Panc1 (cell line): ENCODE data around the gene SMTN. TPM values are rescaled to one million over a fixed set of nuclear protein-coding genes. Genes with fewer than 3 reads are reported as not detected.
A peak's percentile ranks its signal among the peaks of the same experiment; 100 is the strongest.

Source experiments
- ATAC-seq: fragments of 200-7000 bp; cut with Tn5 transposase; 2 replicates; pipeline ENCODE4 v1.9.1; 2020; ENCODE audit warnings: mild to moderate bottlenecking, moderate library complexity
- BruUV-seq: library from RNA; stranded (reverse); fragments of 400-500 nt; replicated peaks from 2 replicates; lab custom pipeline; 2021; lab: Mats Ljungman, UMichigan
- CTCF ChIA-PET: fragments of 300-600 bp; sonication (Branson Sonifier 250); formaldehyde crosslinking; loops from one replicate; lab custom pipeline; 2022; ENCODE audit warnings: antibody characterized with exemption; lab: Charles Lee
- POLR2A ChIA-PET: fragments of 300-600 bp; sonication (Branson Sonifier 250); formaldehyde crosslinking; loops from one replicate; lab custom pipeline; 2022; ENCODE audit warnings: antibody characterized with exemption; lab: Charles Lee
- DNase-seq: peaks from one replicate; pipeline ENCODE4 v3.0.0-alpha.2; 2010; ENCODE audit warnings: low read depth, low spot score
- H3K27ac ChIP-seq: 2 replicates; pipeline ENCODE4 v1.5.1; 2011; ENCODE audit warnings: mild to moderate bottlenecking, low read length, inconsistent platforms
- H3K27me3 ChIP-seq: fragments of 200-500 bp; sonication (Bioruptor generic); 2 replicates; pipeline ENCODE4 v1.6.0; 2014; ENCODE audit warnings: low read length, inconsistent platforms; ENCODE audit not compliant: control insufficient read depth, insufficient read depth
- H3K36me3 ChIP-seq: fragments of 200-500 bp; sonication (Bioruptor generic); 2 replicates; pipeline ENCODE4 v1.5.1; 2014; ENCODE audit warnings: inconsistent platforms, mild to moderate bottlenecking, low read length, moderate library complexity; ENCODE audit not compliant: control insufficient read depth, insufficient read depth
- H3K4me1 ChIP-seq: 2 replicates; pipeline ENCODE4 v1.5.1; 2011; ENCODE audit warnings: inconsistent platforms, mild to moderate bottlenecking, low read length, moderate library complexity; ENCODE audit not compliant: control insufficient read depth, insufficient read depth
- H3K4me3 ChIP-seq, 2 experiments: 2 replicates each; pipeline ENCODE4 v1.5.1; 2011 to 2012; ENCODE audit warnings: low read depth in 2 of 2, low read length in 2 of 2, mild to moderate bottlenecking in 2 of 2, inconsistent platforms in 1 of 2, moderate library complexity in 1 of 2
- H3K9me3 ChIP-seq: fragments of 200-500 bp; sonication (Bioruptor generic); 2 replicates; pipeline ENCODE4 v1.5.1; 2014; ENCODE audit warnings: low read depth, mild to moderate bottlenecking, inconsistent platforms, low read length, moderate library complexity; ENCODE audit not compliant: control insufficient read depth, insufficient read depth
- POLR2AphosphoS5 ChIP-seq: IDR thresholded peaks from 2 replicates; pipeline ENCODE4 v1.6.1; 2012; ENCODE audit warnings: mild to moderate bottlenecking, low read depth, low read length, moderate library complexity
- SIN3A ChIP-seq: IDR thresholded peaks from 2 replicates; pipeline ENCODE4 v1.6.1; 2012; ENCODE audit warnings: low read depth, mild to moderate bottlenecking, low read length, moderate library complexity, borderline replicate concordance; ENCODE audit not compliant: insufficient read depth
- TCF7L2 ChIP-seq: IDR thresholded peaks from 2 replicates; pipeline ENCODE4 v1.6.1; 2011; ENCODE audit warnings: mild to moderate bottlenecking, low read depth, low read length, inconsistent platforms
- in situ Hi-C: cut with HindIII; loops from 2 replicates; pipeline ENCODE4 v1.10.0; 2016; ENCODE audit warnings: low sequenced_read_pairs, low pct_unique_long_range_greater_than_20kb
- intact Hi-C: fragments of 100-400 bp; cut with micrococcal nuclease; formaldehyde crosslinking; loops from one replicate; pipeline ENCODE4 v1.10.0; 2022; ENCODE audit not compliant: unreplicated experiment
- total RNA-seq: library from RNA; stranded (reverse); gene quantifications from one replicate; pipeline ENCODE4 v1.2.1, GENCODE V29; 2021; ENCODE audit not compliant: unreplicated experiment
- TF ChIP-seq, protein P1 (sequence below), 2 experiments: IDR thresholded peaks; 2 replicates each; pipeline ENCODE4 v1.6.1; 2011 to 2012; ENCODE audit warnings: low read depth in 2 of 2, control low read depth in 1 of 2, low read length in 1 of 2, mild to moderate bottlenecking in 1 of 2, moderate library complexity in 1 of 2; ENCODE audit not compliant: insufficient read depth in 1 of 2
- TF ChIP-seq, protein P2 (sequence below): fragments of 450-650 bp; IDR thresholded peaks from 2 replicates; pipeline ENCODE4 v1.5.1; 2017; ENCODE audit warnings: mild to moderate bottlenecking

The SMTN gene
- total RNA-seq, 1 experiment from 2014 or later: 71.7 TPM

DNA sequence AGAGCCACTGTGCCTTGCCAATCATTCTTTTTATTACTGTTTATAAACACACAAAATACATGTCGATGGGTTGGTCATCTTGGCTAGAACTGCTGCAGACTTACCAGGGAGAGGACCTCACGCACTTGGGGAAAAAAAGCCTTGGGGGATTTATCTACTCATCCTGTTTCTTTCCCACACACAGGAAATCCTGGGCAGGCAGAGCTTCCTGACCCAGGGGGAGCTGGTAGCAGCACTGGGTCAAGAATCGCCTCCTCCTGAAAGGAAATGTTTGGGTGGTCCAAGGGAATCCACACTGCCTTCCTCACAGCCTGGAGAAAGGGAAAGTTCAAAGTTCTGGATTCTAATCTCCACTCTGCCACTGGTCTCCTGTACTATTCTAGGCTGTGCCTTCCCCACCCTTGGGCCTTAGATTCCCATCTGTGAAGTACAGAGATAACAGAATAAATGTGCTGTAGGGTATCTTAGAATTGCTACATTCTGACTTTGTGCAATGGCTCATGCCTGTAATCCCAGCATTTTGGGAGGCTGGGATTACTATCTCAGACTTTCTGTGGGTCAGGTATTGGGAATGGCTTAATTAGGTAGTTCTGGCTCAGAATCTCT lies 31.2 kb upstream of the SMTN start:
- Histone ChIP-seq H3K9me3 (no peaks in the 10 kb centered on the region), H3K27me3 (no peaks in the 10 kb centered on the region), H3K27ac (no peak overlapping the region), H3K4me3 (no peak overlapping the region), H3K36me3 (no peaks in the 10 kb centered on the region), H3K4me1 (peaks cover under 1% of the 10 kb centered on the region; the same call in 1 of the 2 replicates)
- in situ Hi-C loops: no loop called here
- ChIA-PET POLR2A (no interaction called here), CTCF (no interaction called here)
- no TSS peak for BruUV-seq
- ATAC-seq (no peak), DNase-seq (no peak)
- intact Hi-C loops: no loop called here
- no peak for TF ChIP-seq TCF7L2
- no peak for TF ChIP-seq SIN3A
- TF ChIP-seq, protein P1, sequence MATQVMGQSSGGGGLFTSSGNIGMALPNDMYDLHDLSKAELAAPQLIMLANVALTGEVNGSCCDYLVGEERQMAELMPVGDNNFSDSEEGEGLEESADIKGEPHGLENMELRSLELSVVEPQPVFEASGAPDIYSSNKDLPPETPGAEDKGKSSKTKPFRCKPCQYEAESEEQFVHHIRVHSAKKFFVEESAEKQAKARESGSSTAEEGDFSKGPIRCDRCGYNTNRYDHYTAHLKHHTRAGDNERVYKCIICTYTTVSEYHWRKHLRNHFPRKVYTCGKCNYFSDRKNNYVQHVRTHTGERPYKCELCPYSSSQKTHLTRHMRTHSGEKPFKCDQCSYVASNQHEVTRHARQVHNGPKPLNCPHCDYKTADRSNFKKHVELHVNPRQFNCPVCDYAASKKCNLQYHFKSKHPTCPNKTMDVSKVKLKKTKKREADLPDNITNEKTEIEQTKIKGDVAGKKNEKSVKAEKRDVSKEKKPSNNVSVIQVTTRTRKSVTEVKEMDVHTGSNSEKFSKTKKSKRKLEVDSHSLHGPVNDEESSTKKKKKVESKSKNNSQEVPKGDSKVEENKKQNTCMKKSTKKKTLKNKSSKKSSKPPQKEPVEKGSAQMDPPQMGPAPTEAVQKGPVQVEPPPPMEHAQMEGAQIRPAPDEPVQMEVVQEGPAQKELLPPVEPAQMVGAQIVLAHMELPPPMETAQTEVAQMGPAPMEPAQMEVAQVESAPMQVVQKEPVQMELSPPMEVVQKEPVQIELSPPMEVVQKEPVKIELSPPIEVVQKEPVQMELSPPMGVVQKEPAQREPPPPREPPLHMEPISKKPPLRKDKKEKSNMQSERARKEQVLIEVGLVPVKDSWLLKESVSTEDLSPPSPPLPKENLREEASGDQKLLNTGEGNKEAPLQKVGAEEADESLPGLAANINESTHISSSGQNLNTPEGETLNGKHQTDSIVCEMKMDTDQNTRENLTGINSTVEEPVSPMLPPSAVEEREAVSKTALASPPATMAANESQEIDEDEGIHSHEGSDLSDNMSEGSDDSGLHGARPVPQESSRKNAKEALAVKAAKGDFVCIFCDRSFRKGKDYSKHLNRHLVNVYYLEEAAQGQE (IDR thresholded peaks at IDR 0.05; ENCODE audit: insufficient read depth in 1 of 2, low read depth in 2 of 2, low read length in 1 of 2): no peak
- no peak for TF ChIP-seq POLR2AphosphoS5
- TF ChIP-seq, protein P2, sequence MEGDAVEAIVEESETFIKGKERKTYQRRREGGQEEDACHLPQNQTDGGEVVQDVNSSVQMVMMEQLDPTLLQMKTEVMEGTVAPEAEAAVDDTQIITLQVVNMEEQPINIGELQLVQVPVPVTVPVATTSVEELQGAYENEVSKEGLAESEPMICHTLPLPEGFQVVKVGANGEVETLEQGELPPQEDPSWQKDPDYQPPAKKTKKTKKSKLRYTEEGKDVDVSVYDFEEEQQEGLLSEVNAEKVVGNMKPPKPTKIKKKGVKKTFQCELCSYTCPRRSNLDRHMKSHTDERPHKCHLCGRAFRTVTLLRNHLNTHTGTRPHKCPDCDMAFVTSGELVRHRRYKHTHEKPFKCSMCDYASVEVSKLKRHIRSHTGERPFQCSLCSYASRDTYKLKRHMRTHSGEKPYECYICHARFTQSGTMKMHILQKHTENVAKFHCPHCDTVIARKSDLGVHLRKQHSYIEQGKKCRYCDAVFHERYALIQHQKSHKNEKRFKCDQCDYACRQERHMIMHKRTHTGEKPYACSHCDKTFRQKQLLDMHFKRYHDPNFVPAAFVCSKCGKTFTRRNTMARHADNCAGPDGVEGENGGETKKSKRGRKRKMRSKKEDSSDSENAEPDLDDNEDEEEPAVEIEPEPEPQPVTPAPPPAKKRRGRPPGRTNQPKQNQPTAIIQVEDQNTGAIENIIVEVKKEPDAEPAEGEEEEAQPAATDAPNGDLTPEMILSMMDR: no peak

DNA sequence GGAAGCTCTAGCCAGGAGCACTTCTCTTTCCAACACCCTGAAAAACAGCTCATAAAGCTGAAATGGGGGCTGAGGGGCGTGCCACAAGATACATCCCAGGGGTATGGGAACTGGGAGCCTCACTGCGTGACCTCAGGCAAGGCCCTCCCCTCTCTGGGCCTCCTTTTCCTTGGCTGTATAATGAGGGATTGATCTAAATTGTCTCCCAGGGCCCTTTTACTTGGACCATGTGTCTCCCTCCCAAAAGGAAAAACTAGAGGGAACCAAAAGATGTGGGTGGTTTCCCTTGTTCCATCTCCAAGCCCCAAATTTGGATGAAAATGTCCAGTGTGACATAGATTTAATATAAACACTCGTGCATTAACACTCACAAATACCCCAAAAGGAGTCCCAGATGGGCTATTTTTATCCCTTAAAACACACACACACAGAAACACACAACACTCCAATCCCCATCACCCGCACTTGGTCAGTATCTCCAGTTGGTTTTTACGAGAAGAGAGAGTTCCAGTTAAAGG lies 25.9 kb upstream of the SMTN start:
- Histone ChIP-seq H3K36me3 (no peaks in the 10 kb centered on the region), H3K4me3 (no peak overlapping the region), H3K27ac (peak overlapping the region; percentile 39; the same call in 1 of the 2 replicates), H3K4me1 (peaks cover 9% of the 10 kb centered on the region; the same call in 1 of the 2 replicates), H3K9me3 (no peaks in the 10 kb centered on the region), H3K27me3 (no peaks in the 10 kb centered on the region)
- ChIA-PET CTCF (no interaction called here), POLR2A (no interaction called here)
- no TSS peak for BruUV-seq
- in situ Hi-C loops: no loop called here
- intact Hi-C loops: no loop called here
- no peak for ATAC-seq
- TF ChIP-seq SIN3A: no peak
- no peak for DNase-seq

DNA sequence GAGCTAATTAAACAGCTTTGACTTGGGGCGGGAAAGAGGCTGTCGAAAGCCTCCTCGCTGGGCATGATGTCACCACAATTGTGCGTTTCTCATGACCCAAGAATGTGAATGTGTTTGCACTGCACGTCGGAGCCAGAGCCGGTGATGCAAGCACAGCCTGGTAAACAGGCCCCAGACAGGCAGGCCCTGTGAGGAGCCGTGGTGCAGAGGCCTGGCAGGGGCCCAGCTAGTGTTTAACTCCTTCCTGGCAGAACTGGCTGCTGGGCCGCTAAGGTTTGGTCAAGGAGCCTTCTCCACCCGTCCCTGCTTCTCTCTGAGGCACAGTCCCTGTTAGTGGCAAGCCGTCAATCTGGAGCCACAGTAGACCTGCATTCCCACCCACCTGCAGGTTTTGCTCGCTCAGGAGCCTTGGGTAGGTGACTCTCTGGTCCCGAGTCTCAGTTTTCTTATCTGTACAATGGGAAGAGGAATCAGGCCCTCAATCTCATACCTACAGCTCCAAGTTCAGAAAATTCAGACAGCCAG lies 25.4 kb upstream of the SMTN start:
- Histone ChIP-seq H3K4me3 (no peak overlapping the region), H3K4me1 (peaks cover 9% of the 10 kb centered on the region; the same call in 1 of the 2 replicates), H3K27ac (peak overlapping the region; percentile 39; the same call in 1 of the 2 replicates), H3K9me3 (no peaks in the 10 kb centered on the region), H3K36me3 (no peaks in the 10 kb centered on the region), H3K27me3 (no peaks in the 10 kb centered on the region)
- intact Hi-C loops (no loop called here), in situ Hi-C loops (no loop called here)
- ChIA-PET CTCF (no interaction called here), POLR2A (no interaction called here)
- DNase-seq: peak; percentile 79
- BruUV-seq: no TSS peak
- ATAC-seq: peak; percentile 95
- TF ChIP-seq TCF7L2 (no peak), SIN3A (no peak), POLR2AphosphoS5 (no peak)
- TF ChIP-seq, protein P1 (IDR thresholded peaks at IDR 0.05; ENCODE audit: insufficient read depth in 1 of 2, low read depth in 2 of 2, low read length in 1 of 2): no peak
- TF ChIP-seq, protein P2: no peak
